Measurements from ENCODE around the gene CNTNAP4. TPM values are rescaled to one million over a fixed set of nuclear protein-coding genes. Genes with fewer than 3 reads are reported as not detected.

The CNTNAP4 gene
- total and polyA plus RNA-seq, 2 of the 8 experiments (the other 6 are each of a cell fraction or from before 2014, with no cell fraction given) = not detected

- TF ChIP-seq RXRA (IDR thresholded peaks at IDR 0.05; ENCODE audit: insufficient read depth, low read depth, low read length) (no peak), SP4 (IDR thresholded peaks at IDR 0.05; ENCODE audit: low read length) (no peak), SUZ12 (IDR thresholded peaks at IDR 0.05; ENCODE audit: low read length) (no peak), SP2 (IDR thresholded peaks at IDR 0.05; ENCODE audit: low read length) (no peak), CREB1 (IDR thresholded peaks at IDR 0.05) (no peak), SP1 (IDR thresholded peaks at IDR 0.05; ENCODE audit: low read depth, low read length) (no peak), FOSL1 (IDR thresholded peaks at IDR 0.05; ENCODE audit: insufficient read depth, low read depth, low read length) (no peak), SRF (IDR thresholded peaks at IDR 0.05; ENCODE audit: low read depth, low read length) (no peak), SIX5 (IDR thresholded peaks at IDR 0.05; ENCODE audit: low read depth, low read length) (no peak)
Observed at GRCh38 chr16:76280421-76281215, 3.4 kb downstream of the CNTNAP4 start (continued).
